ENCODE measurements around the gene COLEC11.
"Not testable (repeated sequence)": the region's sequence is repeated elsewhere in the genome, so short reads cannot be mapped to it uniquely, and the experiment has no call there.

- TF ChIP-seq, protein P1, sequence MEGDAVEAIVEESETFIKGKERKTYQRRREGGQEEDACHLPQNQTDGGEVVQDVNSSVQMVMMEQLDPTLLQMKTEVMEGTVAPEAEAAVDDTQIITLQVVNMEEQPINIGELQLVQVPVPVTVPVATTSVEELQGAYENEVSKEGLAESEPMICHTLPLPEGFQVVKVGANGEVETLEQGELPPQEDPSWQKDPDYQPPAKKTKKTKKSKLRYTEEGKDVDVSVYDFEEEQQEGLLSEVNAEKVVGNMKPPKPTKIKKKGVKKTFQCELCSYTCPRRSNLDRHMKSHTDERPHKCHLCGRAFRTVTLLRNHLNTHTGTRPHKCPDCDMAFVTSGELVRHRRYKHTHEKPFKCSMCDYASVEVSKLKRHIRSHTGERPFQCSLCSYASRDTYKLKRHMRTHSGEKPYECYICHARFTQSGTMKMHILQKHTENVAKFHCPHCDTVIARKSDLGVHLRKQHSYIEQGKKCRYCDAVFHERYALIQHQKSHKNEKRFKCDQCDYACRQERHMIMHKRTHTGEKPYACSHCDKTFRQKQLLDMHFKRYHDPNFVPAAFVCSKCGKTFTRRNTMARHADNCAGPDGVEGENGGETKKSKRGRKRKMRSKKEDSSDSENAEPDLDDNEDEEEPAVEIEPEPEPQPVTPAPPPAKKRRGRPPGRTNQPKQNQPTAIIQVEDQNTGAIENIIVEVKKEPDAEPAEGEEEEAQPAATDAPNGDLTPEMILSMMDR (conservative IDR thresholded peaks at IDR 0.05; ENCODE audit: low read depth, low read length) = not testable (repeated sequence)
- not testable (repeated sequence) for TF ChIP-seq EZH2 (IDR thresholded peaks at IDR 0.05; ENCODE audit: borderline replicate concordance, low read depth, low read length, poor library complexity, severe bottlenecking)
Observed at GRCh38 chr2:3569656-3570055, 25.3 kb upstream of the COLEC11 start.

Measured in A673 (cell line).